Measurements from ENCODE around the gene C4A. TPM values are rescaled to one million over a fixed set of nuclear protein-coding genes. Genes with fewer than 3 reads are reported as not detected.

The C4A gene
- total RNA-seq: 12.1 and 14.7 TPM in 2 replicates

DNA sequence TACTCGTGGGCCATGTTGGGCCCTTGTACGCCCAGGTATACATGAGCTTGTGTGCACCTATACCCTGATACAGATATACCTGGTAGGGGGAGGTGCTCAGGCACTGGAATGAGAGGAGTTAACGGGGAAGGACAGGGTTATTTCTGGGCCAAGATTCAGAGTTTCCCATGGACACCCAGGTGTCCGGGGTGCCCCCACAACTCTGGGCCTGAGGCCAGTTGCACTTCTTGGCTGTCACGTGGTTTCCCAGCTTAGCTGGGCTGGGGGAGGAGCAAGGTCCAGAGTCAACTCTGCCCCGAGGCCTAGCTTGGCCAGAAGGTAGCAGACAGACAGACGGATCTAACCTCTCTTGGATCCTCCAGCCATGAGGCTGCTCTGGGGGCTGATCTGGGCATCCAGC, at the start of gene C4A:
Gene C4A (plus strand): TSS at position 314 of the 400 bp plus-strand sequence. CDS start 51 bp downstream, at position 365.

DNA sequence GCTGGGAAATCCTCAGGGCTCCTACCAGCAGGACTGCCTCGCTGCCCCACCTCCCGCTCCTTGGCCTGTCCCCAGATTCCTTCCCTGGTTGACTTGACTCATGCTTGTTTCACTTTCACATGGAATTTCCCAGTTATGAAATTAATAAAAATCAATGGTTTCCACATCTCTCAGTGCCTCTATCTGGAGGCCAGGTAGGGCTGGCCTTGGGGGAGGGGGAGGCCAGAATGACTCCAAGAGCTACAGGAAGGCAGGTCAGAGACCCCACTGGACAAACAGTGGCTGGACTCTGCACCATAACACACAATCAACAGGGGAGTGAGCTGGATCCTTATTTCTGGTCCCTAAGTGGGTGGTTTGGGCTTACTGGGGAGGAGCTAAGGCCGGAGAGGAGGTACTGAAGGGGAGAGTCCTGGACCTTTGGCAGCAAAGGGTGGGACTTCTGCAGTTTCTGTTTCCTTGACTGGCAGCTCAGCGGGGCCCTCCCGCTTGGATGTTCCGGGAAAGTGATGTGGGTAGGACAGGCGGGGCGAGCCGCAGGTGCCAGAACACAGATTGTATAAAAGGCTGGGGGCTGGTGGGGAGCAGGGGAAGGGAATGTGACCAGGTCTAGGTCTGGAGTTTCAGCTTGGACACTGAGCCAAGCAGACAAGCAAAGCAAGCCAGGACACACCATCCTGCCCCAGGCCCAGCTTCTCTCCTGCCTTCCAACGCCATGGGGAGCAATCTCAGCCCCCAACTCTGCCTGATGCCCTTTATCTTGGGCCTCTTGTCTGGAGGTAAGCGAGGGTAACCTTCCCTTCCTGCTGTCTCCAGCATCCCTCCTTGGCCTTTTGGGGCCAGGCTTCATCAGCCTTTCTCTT, 36.1 kb upstream of the C4A start, which contains the start of gene CFB:
Gene CFB (plus strand): TSS at position 589 of the 863 bp plus-strand sequence. CDS start 127 bp downstream, at position 716.

DNA sequence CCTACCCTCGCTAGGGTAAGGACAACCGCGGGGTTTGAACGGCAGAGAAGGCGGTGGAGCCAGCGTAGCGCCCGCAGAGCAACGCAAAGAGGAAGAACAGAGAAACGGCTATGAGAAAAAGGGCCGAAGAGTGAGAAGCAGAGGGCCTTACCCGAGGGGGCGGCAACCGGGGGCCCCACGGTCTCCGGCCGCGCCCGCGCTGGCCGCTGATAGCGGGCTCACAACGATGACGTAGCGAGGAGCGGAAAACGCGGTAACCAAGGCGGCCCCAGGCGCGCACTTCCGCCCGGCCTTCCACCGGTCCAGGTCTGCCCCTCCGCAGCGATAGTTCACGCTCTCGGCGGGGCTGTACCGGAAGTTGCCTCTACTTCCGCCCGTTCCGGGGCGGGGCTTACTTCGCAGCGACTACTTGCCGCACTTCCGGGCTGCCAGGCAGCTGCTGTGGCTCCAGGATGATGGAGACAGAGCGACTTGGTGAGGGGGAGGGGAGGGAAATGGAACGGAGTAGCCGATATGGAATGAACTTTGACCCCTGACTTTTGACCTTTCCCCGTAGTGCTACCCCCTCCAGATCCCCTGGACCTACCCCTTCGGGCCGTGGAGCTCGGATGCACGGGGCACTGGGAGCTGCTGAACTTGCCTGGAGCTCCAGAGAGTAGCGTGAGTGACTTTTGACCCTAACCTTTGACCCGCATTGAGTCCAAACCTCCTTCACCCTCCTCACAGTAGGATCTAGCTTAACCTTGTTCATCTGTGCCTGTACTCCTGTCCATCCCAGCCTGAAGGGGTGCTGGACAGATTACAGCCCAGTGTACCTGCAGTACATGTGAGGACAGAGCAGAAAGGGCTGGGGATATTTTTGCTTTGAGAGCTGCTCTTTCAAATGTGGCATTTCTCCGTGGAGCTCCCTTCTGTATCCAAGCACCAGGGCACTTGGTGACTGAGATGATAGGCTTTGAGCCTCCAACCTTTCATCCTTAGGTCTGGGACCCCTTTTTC, 22.8 kb upstream of the C4A start, which contains the start of the genes NELFE and SKIC2:
Gene NELFE (minus strand): TSS at position 231 of the 999 bp plus-strand sequence. CDS start 525 bp downstream, outside the sequence.
Gene SKIC2 (plus strand): TSS at position 435 of the 999 bp plus-strand sequence. CDS start 18 bp downstream, at position 453.

DNA sequence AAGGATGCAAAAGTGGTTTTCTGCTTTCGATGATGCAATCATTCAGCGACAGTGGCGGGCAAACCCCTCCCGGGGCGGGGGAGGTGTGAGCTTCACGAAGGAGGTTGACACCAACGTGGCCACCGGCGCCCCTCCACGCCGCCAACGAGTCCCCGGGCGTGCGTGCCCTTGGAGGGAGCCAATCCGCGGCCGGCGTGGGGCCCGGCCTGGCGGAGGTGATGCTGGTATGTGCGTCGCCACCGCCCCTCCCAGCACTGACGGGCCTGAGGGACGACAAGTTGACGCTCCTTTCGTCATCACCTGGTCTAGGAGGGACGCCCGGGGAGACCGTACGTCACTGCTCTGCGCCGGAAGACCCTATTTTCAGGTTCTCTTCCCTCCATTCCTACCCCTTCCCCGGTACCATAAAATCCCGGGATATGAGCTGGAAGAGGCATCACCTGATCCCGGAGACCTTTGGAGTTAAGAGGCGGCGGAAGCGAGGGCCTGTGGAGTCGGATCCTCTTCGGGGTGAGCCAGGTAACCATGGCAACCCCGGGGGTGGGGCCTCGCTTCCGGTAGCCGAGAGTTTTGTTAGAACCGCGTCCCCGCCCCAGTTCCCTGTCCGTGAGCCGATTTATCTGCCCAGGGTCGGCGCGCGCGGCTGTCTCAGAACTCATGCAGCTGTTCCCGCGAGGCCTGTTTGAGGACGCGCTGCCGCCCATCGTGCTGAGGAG, 9.7 kb upstream of the C4A start, which contains the start of gene DXO:
Gene DXO (minus strand): TSS at position 146 of the 716 bp plus-strand sequence. CDS start 463 bp downstream, outside the sequence.

DNA sequence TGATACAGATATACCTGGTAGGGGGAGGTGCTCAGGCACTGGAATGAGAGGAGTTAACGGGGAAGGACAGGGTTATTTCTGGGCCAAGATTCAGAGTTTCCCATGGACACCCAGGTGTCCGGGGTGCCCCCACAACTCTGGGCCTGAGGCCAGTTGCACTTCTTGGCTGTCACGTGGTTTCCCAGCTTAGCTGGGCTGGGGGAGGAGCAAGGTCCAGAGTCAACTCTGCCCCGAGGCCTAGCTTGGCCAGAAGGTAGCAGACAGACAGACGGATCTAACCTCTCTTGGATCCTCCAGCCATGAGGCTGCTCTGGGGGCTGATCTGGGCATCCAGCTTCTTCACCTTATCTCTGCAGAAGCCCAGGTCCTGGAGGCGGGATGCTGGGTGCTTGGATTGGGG, 32.7 kb downstream of the C4A start, which contains the start of gene C4B:
Gene C4B (plus strand): TSS at position 249 of the 400 bp plus-strand sequence. CDS start 51 bp downstream, at position 300.

DNA sequence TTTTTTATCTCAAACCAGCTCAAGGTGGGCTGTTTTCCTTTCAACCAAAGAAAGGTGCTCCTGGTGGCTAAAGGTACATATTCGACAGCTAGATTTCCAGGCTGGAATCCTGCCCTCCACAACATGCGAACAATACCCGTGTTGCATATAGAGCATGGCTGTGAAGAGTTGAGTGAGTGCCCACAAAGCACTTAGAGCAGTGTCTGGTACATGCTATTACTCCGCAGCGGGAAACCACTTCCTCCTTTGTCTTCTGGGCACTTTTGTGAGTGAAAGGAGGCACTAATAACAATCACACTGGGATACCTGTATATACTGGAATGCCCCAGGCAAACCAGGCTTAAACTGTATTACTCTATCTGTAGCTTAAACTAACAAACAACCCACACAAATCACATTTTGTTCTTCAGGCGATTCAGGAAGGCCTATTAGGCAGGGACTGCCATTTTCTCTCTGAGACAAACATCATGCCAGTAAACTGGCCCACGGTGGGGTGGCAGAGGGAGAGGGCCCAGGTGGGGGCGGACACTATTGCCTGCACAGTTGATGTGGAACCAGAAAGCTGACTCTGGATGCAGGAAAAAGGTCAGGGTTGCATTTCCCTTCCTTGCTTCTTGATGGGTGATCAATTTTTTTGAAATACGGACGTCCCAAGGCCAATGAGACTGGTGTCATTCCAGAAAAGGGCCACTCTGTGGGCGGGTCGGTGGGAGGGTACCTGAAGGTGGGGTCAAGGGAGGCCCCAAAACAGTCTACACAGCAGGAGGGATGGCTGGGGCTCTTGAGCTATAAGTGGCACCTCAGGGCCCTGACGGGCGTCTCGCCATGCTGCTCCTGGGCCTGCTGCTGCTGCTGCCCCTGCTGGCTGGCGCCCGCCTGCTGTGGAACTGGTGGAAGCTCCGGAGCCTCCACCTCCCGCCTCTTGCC, 56.0 kb downstream of the C4A start, which contains the start of gene CYP21A2:
Gene CYP21A2 (plus strand): TSS at position 818 of the 927 bp plus-strand sequence. CDS start 8 bp downstream, at position 826.

Other genes with a start within 250 kb of the C4A start
- 478 and 525 TPM in 2 replicates for gene CLIC1, start 245.5 kb upstream of the C4A start, total RNA-seq
- gene MSH5, start 242.1 kb upstream of the C4A start, total RNA-seq: 2.1 and 4.3 TPM in 2 replicates
- 0.54 TPM in 1 of 2 replicates, not detected in the other for gene SAPCD1, start 219.4 kb upstream of the C4A start, total RNA-seq
- gene VWA7, start 204.7 kb upstream of the C4A start, total RNA-seq: under 0.01 TPM in 1 of 2 replicates, not detected in the other
- gene VARS1, start 186.3 kb upstream of the C4A start, total RNA-seq: 40.1 and 59.8 TPM in 2 replicates
- 20.9 and 37.3 TPM in 2 replicates for gene LSM2, start 175.1 kb upstream of the C4A start, total RNA-seq
- 0.49 TPM in 1 of 2 replicates, not detected in the other for gene HSPA1L, start 166.8 kb upstream of the C4A start, total RNA-seq
- 59.8 and 77.6 TPM in 2 replicates for gene HSPA1A, start 166.5 kb upstream of the C4A start, total RNA-seq
- 61.4 and 72.9 TPM in 2 replicates for gene HSPA1B, start 154.3 kb upstream of the C4A start, total RNA-seq
- 37.5 and 55.9 TPM in 2 replicates for gene NEU1, start 119.2 kb upstream of the C4A start, total RNA-seq
- gene SLC44A4, start 103.1 kb upstream of the C4A start, total RNA-seq: not detected in 2 replicates
- 26.0 and 35.0 TPM in 2 replicates for gene EHMT2, start 84.4 kb upstream of the C4A start, total RNA-seq
- 1.8 and 2.1 TPM in 2 replicates for gene ZBTB12, start 80.0 kb upstream of the C4A start, total RNA-seq
- 0.97 and 2.2 TPM in 2 replicates for gene C2, start 54.3 kb upstream of the C4A start, total RNA-seq
- 12.6 and 103 TPM in 2 replicates for gene CFB, start 36.0 kb upstream of the C4A start, total RNA-seq
- 80.2 and 82.0 TPM in 2 replicates for gene NELFE, start 23.1 kb upstream of the C4A start, total RNA-seq
- 28.0 and 44.9 TPM in 2 replicates for gene SKIC2, start 22.9 kb upstream of the C4A start, total RNA-seq
- 18.6 and 25.5 TPM in 2 replicates for gene DXO, start 9.9 kb upstream of the C4A start, total RNA-seq
- gene C4B, start 32.7 kb downstream of the C4A start, total RNA-seq: 6.0 TPM in 2 replicates
- 0.49 TPM in 1 of 2 replicates, not detected in the other for gene CYP21A2, start 56.4 kb downstream of the C4A start, total RNA-seq
- 41.5 and 45.3 TPM in 2 replicates for gene TNXB, start 127.3 kb downstream of the C4A start, total RNA-seq
- gene ATF6B, start 146.2 kb downstream of the C4A start, total RNA-seq: 19.5 and 20.7 TPM in 2 replicates
- gene FKBPL, start 148.2 kb downstream of the C4A start, total RNA-seq: 2.3 and 3.9 TPM in 2 replicates
- 0.16 TPM in 1 of 2 replicates, not detected in the other for gene PRRT1, start 169.9 kb downstream of the C4A start, total RNA-seq
- gene PPT2, start 172.1 kb downstream of the C4A start, total RNA-seq: 9.4 and 16.1 TPM in 2 replicates
- gene EGFL8, start 182.5 kb downstream of the C4A start, total RNA-seq: 0.97 and 7.2 TPM in 2 replicates
- 52.0 and 62.9 TPM in 2 replicates for gene AGPAT1, start 194.0 kb downstream of the C4A start, total RNA-seq
- 25.1 and 34.2 TPM in 2 replicates for gene RNF5, start 196.3 kb downstream of the C4A start, total RNA-seq
- gene AGER, start 202.2 kb downstream of the C4A start, total RNA-seq: 1.6 and 2.6 TPM in 2 replicates
- 14.3 and 17.3 TPM in 2 replicates for gene PBX2, start 208.1 kb downstream of the C4A start, total RNA-seq
- gene GPSM3, start 210.6 kb downstream of the C4A start, total RNA-seq: 7.0 and 7.4 TPM in 2 replicates
- 4.2 and 5.0 TPM in 2 replicates for gene NOTCH4, start 242.0 kb downstream of the C4A start, total RNA-seq